ENCODE results near the gene RSPO4.

DNA sequence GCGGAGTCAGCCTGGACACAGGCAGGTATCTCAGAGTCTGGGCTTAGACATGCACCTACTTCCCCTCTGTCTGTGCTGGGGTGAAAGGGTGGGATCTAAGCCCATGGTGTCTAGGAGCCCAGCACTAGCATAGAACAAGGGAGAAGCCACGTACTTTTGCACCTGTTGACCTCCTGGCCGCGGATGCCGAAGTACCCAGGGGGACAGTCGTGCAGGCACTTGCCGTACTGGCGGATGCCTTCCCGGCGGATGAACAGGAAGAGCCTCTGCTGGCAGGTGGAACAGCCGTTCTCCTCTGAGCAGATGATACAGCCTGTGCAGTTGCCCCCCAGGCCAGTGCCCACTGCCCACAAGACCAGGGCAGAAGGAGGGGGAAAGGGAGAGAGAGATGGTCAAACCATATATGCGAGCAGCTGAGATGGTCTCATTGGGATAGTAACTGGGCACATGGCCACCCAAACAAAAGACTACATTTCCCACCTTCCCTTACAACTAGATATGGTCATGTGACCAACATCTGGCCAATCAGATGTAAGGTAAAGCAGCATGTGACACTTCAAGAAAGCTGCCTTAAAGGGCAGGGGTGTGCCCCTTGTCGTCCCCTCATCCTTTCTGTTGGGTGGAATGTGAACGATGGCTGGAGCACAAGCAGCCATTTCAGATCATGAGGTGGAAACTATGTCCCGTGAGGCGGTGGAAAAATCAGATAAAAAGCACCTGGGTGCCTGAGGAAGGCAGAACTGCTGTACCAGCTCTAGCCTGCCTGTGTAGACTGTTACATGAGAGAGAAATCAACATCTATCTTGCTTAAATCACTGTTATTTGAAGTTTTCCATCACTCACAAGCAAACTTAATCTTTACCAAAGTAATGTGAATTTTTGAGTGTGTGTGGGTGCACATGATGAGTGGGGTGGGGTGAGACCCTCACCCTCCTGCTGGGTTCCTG lies 34.0 kb downstream of the RSPO4 start:
- TF ChIP-seq, protein P1, sequence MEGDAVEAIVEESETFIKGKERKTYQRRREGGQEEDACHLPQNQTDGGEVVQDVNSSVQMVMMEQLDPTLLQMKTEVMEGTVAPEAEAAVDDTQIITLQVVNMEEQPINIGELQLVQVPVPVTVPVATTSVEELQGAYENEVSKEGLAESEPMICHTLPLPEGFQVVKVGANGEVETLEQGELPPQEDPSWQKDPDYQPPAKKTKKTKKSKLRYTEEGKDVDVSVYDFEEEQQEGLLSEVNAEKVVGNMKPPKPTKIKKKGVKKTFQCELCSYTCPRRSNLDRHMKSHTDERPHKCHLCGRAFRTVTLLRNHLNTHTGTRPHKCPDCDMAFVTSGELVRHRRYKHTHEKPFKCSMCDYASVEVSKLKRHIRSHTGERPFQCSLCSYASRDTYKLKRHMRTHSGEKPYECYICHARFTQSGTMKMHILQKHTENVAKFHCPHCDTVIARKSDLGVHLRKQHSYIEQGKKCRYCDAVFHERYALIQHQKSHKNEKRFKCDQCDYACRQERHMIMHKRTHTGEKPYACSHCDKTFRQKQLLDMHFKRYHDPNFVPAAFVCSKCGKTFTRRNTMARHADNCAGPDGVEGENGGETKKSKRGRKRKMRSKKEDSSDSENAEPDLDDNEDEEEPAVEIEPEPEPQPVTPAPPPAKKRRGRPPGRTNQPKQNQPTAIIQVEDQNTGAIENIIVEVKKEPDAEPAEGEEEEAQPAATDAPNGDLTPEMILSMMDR (IDR thresholded peaks at IDR 0.05) = no peak
- TF ChIP-seq POLR2AphosphoS5 (IDR thresholded peaks at IDR 0.05) (no peak), POLR2A (IDR thresholded peaks at IDR 0.05) (no peak)

Data from sigmoid colon (tissue), 4 donors.